B cell (primary cell): ENCODE data around the gene CACNA1F. TPM values are rescaled to one million over a fixed set of nuclear protein-coding genes. Genes with fewer than 3 reads are reported as not detected.

Experiments
- ATAC-seq: fragments of 200-7000 bp; cut with Tn5 transposase; one replicate; pipeline ENCODE4 v1.10.0; 2021; ENCODE audit warnings: low read depth, mild to moderate bottlenecking, moderate number of reproducible peaks, moderate library complexity
- CTCF ChIA-PET: fragments of 350-600 bp; sonication (Branson Sonifier 250); formaldehyde crosslinking; loops from one replicate; lab custom pipeline; 2021; ENCODE audit warnings: antibody characterized with exemption, inconsistent platforms; lab: Charles Lee
- POLR2A ChIA-PET: fragments of 350-600 bp; sonication (Branson Sonifier 250); formaldehyde crosslinking; loops from one replicate; lab custom pipeline; 2021; ENCODE audit warnings: antibody characterized with exemption; lab: Charles Lee
- DNase-seq: peaks from one replicate; pipeline ENCODE4 v3.0.0; 2013
- H2AFZ ChIP-seq: 2 replicates; pipeline ENCODE4 v1.6.1; 2012; ENCODE audit warnings: mild to moderate bottlenecking, low read depth, low read length; ENCODE audit not compliant: insufficient read depth, poor library complexity, severe bottlenecking
- H3K27ac ChIP-seq, 2 donors: 1 replicate in 1 of 2; 2 replicates in 1 of 2; pipeline ENCODE4 v1.5.1; 2012 to 2013; ENCODE audit warnings: low read length in 2 of 2, mild to moderate bottlenecking in 2 of 2, moderate library complexity in 1 of 2
- H3K27me3 ChIP-seq, 4 experiments: fragments of 200-600 bp in 1 of 4; sonication (generic) in 1 of 4; replicated peaks in 1 of 4; 1 replicate in 2 of 4; 2 replicates in 2 of 4; pipeline versions ENCODE4 v1.6.1 to v1.7.0; 2013 to 2016; ENCODE audit warnings: low read length in 3 of 4, mild to moderate bottlenecking in 2 of 4, mixed read lengths in 1 of 4, moderate library complexity in 1 of 4; ENCODE audit not compliant: insufficient read depth in 4 of 4, control insufficient read depth in 3 of 4; ENCODE audit errors: control extremely low read depth in 1 of 4
- H3K36me3 ChIP-seq, 2 experiments: replicated peaks in 1 of 2; 1 replicate in 1 of 2; 2 replicates in 1 of 2; pipeline versions ENCODE4 v1.6.1 to v1.7.1; 2013; ENCODE audit warnings: low read length in 1 of 2; ENCODE audit not compliant: insufficient read depth in 2 of 2, control insufficient read depth in 1 of 2; ENCODE audit errors: control extremely low read depth in 1 of 2, extremely low read depth in 1 of 2
- H3K4me1 ChIP-seq, 2 donors: fragments of 200-600 bp in 1 of 2; sonication (generic) in 1 of 2; 1 replicate in 1 of 2; 2 replicates in 1 of 2; pipeline versions ENCODE4 v1.5.1 to v1.6.1; 2013 to 2017; ENCODE audit warnings: low read length in 2 of 2; ENCODE audit not compliant: control insufficient read depth in 2 of 2, insufficient read depth in 2 of 2
- H3K4me2 ChIP-seq: replicated peaks from 2 replicates; pipeline ENCODE3; 2012; ENCODE audit warnings: mild to moderate bottlenecking, low read depth, low read length; ENCODE audit not compliant: poor library complexity, severe bottlenecking
- H3K4me3 ChIP-seq, 5 experiments: fragments of 200-600 bp in 1 of 5; sonication (generic) in 1 of 5; 1 replicate in 3 of 5; 2 replicates in 2 of 5; pipeline versions ENCODE4 v1.5.1 to v1.7.0; 2011 to 2016; ENCODE audit warnings: low read length in 4 of 5, mild to moderate bottlenecking in 4 of 5, low read depth in 2 of 5, control low read depth in 1 of 5, moderate library complexity in 1 of 5; ENCODE audit not compliant: insufficient read depth in 1 of 5; ENCODE audit errors: control extremely low read depth in 1 of 5, extremely low read depth in 1 of 5
- H3K79me2 ChIP-seq: fragments of 200-600 bp; sonication (generic); one replicate; pipeline ENCODE4 v1.6.0; 2016; ENCODE audit warnings: low read length; ENCODE audit not compliant: control insufficient read depth, insufficient read depth
- H3K9ac ChIP-seq: fragments of 200-600 bp; sonication (generic); 2 replicates; pipeline ENCODE4 v1.6.1; 2017; ENCODE audit warnings: mild to moderate bottlenecking, low read length, moderate library complexity
- H3K9me3 ChIP-seq, 3 donors: one replicate each; pipeline versions ENCODE4 v1.6.1 to v1.7.1; 2013; ENCODE audit warnings: low read length in 2 of 3; ENCODE audit not compliant: control insufficient read depth in 2 of 3, insufficient read depth in 1 of 3; ENCODE audit errors: control extremely low read depth in 1 of 3
- H4K20me1 ChIP-seq: 2 replicates; pipeline ENCODE4 v1.6.0; 2012; ENCODE audit warnings: mild to moderate bottlenecking, low read length; ENCODE audit not compliant: insufficient read depth, control insufficient read depth, poor library complexity, severe bottlenecking
- H3K27ac Mint-ChIP-seq: one replicate; pipeline ENCODE4 v1.8.0; 2021; ENCODE audit warnings: mixed read lengths
- H3K27me3 Mint-ChIP-seq: one replicate; pipeline ENCODE4 v1.8.0; 2021; ENCODE audit warnings: mixed read lengths
- H3K4me1 Mint-ChIP-seq: one replicate; pipeline ENCODE4 v1.8.0; 2021; ENCODE audit warnings: mixed read lengths
- H3K4me3 Mint-ChIP-seq: one replicate; pipeline ENCODE4 v1.8.0; 2021; ENCODE audit warnings: mixed read lengths
- H3K9me3 Mint-ChIP-seq: one replicate; pipeline ENCODE4 v1.8.0; 2022; ENCODE audit warnings: mixed read lengths; ENCODE audit not compliant: insufficient read depth
- EZH2 ChIP-seq: IDR thresholded peaks from 2 replicates; pipeline ENCODE4 v1.6.1; 2012; ENCODE audit warnings: borderline replicate concordance, low read depth, mild to moderate bottlenecking, moderate library complexity, low read length; ENCODE audit not compliant: insufficient read depth, poor library complexity, severe bottlenecking
- WGBS: methylation state at CpG from one replicate; pipeline ENCODE4 v1.1.5; 2013; ENCODE audit warnings: missing lambda C conversion rate; ENCODE audit not compliant: insufficient coverage; 5-methylcytosine and 5-hydroxymethylcytosine counted together
- intact Hi-C: fragments of 100-400 bp; cut with micrococcal nuclease; formaldehyde crosslinking; loops from one replicate; pipeline ENCODE4 v1.10.0; 2022
- polyA minus RNA-seq: library from RNA; depleted of rRNA, polyadenylated mRNA; stranded (reverse); fragments of >200 nt; gene quantifications from 2 replicates; pipeline ENCODE4 v1.2.3, GENCODE V29; 2012
- polyA plus RNA-seq: library from polyadenylated mRNA; depleted of rRNA; stranded (reverse); fragments of >200 nt; gene quantifications from 2 replicates; pipeline ENCODE4 v1.2.3, GENCODE V29; 2012
- total RNA-seq, 2 donors: library from RNA; stranded (reverse); fragments of 120-200 nt in 1 of 2; gene quantifications; 1 replicate in 1 of 2; 2 replicates in 1 of 2; pipeline versions ENCODE4 v1.2.3 to v1.2.4, GENCODE V29; 2013 to 2022
- TF ChIP-seq, protein P1 (sequence below): fragments of 200-600 bp; IDR thresholded peaks from one replicate; pipeline ENCODE4 v1.8.0; 2022; ENCODE audit warnings: antibody characterized with exemption, mild to moderate bottlenecking

CACNA1F gene
- 6.7 and 8.2 TPM in 2 replicates for total RNA-seq
- total RNA-seq (2013), result 1.7 TPM
- polyA plus RNA-seq, result 9.3 and 9.5 TPM in 2 replicates
- polyA minus RNA-seq, result 1.3 and 3.8 TPM in 2 replicates

DNA sequence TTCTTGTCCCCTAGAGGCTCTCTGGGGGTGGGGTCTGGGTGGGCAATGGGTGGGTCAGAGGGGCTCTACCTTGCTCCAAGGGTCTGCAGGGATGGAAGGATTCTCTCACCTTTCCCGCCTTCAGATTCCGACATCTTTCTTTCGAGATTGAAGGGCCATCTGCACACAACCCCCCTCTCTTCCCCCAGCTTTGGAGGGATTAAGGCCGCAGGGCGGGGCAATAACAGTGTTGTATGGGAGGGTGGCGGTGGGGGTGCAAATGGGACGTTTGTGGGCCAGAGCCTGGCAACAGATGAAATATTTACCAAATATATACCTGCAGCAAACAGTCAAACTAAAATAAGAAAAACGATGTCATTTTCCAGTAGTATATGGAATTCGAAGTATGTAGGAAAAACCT is at the start of gene CACNA1F:
CACNA1F (minus strand) TSS at position 165 of the 400 bp plus-strand sequence; CDS start at position 134, 31 bp downstream.
- no peak within 1 kb of the TSS for H3K27ac Mint-ChIP-seq
- POLR2A ChIA-PET, result no interaction called here

DNA sequence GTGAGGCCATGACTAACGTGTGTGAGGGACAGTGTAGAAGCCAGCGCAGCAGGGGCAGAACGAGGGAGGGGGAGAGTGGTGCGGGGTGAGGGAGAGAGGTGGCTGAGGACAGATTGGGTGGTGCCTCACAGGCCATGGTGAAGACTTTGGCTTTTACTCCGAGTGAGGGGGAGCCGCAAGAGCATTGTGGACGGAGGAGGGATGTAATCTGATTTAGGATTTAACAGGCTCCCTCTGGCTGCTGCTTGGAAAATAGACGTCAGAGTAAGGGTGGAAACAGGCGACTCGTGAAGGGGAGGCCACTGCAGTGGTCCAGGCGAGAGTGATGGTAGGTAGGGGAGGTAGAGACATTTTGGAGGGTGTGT is 49.5 kb upstream of the CACNA1F start:
- Mint-ChIP-seq H3K27ac (no peak overlapping the region), H3K4me3 (no peak overlapping the region), H3K9me3 (no peaks in the 10 kb centered on the region), H3K4me1 (peaks cover 5% of the 10 kb centered on the region), H3K27me3 (no peaks in the 10 kb centered on the region)
- no peaks in the 10 kb centered on the region for H3K36me3 ChIP-seq
- H3K4me3 ChIP-seq, result no peak overlapping the region
- WGBS, result 95% methylated on average over 6 of the region's 11 CpGs
- no peak overlapping the region for H3K27ac ChIP-seq
- no peak overlapping the region for H3K9ac ChIP-seq
- no peak overlapping the region for H3K4me2 ChIP-seq
- no peaks in the 10 kb centered on the region for H3K4me1 ChIP-seq
- peaks cover 3% of the 10 kb centered on the region for H3K79me2 ChIP-seq
- no peak for TF ChIP-seq EZH2
- TF ChIP-seq, protein P1, sequence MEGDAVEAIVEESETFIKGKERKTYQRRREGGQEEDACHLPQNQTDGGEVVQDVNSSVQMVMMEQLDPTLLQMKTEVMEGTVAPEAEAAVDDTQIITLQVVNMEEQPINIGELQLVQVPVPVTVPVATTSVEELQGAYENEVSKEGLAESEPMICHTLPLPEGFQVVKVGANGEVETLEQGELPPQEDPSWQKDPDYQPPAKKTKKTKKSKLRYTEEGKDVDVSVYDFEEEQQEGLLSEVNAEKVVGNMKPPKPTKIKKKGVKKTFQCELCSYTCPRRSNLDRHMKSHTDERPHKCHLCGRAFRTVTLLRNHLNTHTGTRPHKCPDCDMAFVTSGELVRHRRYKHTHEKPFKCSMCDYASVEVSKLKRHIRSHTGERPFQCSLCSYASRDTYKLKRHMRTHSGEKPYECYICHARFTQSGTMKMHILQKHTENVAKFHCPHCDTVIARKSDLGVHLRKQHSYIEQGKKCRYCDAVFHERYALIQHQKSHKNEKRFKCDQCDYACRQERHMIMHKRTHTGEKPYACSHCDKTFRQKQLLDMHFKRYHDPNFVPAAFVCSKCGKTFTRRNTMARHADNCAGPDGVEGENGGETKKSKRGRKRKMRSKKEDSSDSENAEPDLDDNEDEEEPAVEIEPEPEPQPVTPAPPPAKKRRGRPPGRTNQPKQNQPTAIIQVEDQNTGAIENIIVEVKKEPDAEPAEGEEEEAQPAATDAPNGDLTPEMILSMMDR, result no peak
- ChIA-PET CTCF (no interaction called here), POLR2A (interaction anchor here (0.6 kb wide), 1 partner anchor 885 kb away, joined by 4 read pairs; no protein-coding TSS in a partner anchor)
- H4K20me1 ChIP-seq, result no peaks in the 10 kb centered on the region
- DNase-seq, result no peak
- no peak overlapping the region for H2AFZ ChIP-seq
- no peaks in the 10 kb centered on the region for H3K9me3 ChIP-seq
- intact Hi-C loops, result no loop called here
- no peak for ATAC-seq
- no peaks in the 10 kb centered on the region for H3K27me3 ChIP-seq

More for the DNA sequence above, at the start of gene CACNA1F:
- H3K27ac ChIP-seq, result no peak within 1 kb of the TSS
- no peak within 1 kb of the TSS for H3K4me3 ChIP-seq
- TF ChIP-seq EZH2, result no peak
- TF ChIP-seq, protein P1, result no peak
- H3K4me2 ChIP-seq, result no peak within 1 kb of the TSS
- no peaks in the 10 kb centered on the region for H3K27me3 Mint-ChIP-seq
- H3K4me3 Mint-ChIP-seq, result peak within 1 kb of the TSS; percentile 89
- no peaks in the 10 kb centered on the region for H3K27me3 ChIP-seq
- ATAC-seq (no peak), DNase-seq (no peak)
- no peak within 1 kb of the TSS for H2AFZ ChIP-seq
- CTCF ChIA-PET, result no interaction called here
- no peaks in the 10 kb centered on the region for H4K20me1 ChIP-seq
- no peaks in the 10 kb centered on the region for H3K9me3 ChIP-seq
- H3K36me3 ChIP-seq, result no peaks in the 10 kb centered on the region
- no peak within 1 kb of the TSS for H3K9ac ChIP-seq
- peaks cover 31% of the 10 kb centered on the region for H3K4me1 Mint-ChIP-seq
- peaks cover 17 to 39% of the 10 kb centered on the region in 2 donors for H3K4me1 ChIP-seq
- intact Hi-C loops, result no loop called here
- WGBS, result no CpG with 5 or more reads among the region's 9 CpGs
- no peaks in the 10 kb centered on the region for H3K9me3 Mint-ChIP-seq
- peaks cover 11% of the 10 kb centered on the region for H3K79me2 ChIP-seq
